A549 (cell line): ENCODE data around the gene IGF2R.

Experiments used
- EHF ChIP-seq: fragments of 250-450 bp; sonication (Bioruptor Pico); IDR thresholded peaks from 2 replicates; pipeline ENCODE4 v1.5.0; 2020; ENCODE audit warnings: mild to moderate bottlenecking
- FOSB ChIP-seq: fragments of 250-450 bp; sonication (Bioruptor Pico); IDR thresholded peaks from 2 replicates; pipeline ENCODE4 v1.5.0; 2020; ENCODE audit warnings: mild to moderate bottlenecking, moderate library complexity
- MAFK ChIP-seq: fragments of 450-650 bp; IDR thresholded peaks from 2 replicates; pipeline ENCODE4 v1.6.1; 2014; ENCODE audit not compliant: partially characterized antibody
- ZNF302 ChIP-seq: fragments of 250-450 bp; sonication (Bioruptor Pico); IDR thresholded peaks from 2 replicates; pipeline ENCODE4 v1.9.0; 2021; ENCODE audit warnings: inconsistent platforms, mild to moderate bottlenecking, moderate library complexity
- TF ChIP-seq, protein P1 (sequence below): fragments of >200 bp; sonication (Bioruptor Twin); formaldehyde crosslinking; IDR thresholded peaks from 3 replicates; pipeline ENCODE4 v1.5.1; 2016
- TF ChIP-seq, protein P2 (sequence below): fragments of 150-350 bp; IDR thresholded peaks from 2 replicates; pipeline ENCODE4 v1.6.1; 2014; ENCODE audit warnings: low read depth, mild to moderate bottlenecking, low read length

GRCh38 chr6:160042014-160042773 lies 73.3 kb downstream of the IGF2R start:
- no peak for TF ChIP-seq ZNF302 (CRISPR knock-in tag)
- TF ChIP-seq, protein P1, sequence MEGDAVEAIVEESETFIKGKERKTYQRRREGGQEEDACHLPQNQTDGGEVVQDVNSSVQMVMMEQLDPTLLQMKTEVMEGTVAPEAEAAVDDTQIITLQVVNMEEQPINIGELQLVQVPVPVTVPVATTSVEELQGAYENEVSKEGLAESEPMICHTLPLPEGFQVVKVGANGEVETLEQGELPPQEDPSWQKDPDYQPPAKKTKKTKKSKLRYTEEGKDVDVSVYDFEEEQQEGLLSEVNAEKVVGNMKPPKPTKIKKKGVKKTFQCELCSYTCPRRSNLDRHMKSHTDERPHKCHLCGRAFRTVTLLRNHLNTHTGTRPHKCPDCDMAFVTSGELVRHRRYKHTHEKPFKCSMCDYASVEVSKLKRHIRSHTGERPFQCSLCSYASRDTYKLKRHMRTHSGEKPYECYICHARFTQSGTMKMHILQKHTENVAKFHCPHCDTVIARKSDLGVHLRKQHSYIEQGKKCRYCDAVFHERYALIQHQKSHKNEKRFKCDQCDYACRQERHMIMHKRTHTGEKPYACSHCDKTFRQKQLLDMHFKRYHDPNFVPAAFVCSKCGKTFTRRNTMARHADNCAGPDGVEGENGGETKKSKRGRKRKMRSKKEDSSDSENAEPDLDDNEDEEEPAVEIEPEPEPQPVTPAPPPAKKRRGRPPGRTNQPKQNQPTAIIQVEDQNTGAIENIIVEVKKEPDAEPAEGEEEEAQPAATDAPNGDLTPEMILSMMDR: no peak
- TF ChIP-seq FOSB (CRISPR knock-in tag): no peak
- no peak for TF ChIP-seq MAFK
- no peak for TF ChIP-seq EHF
- TF ChIP-seq, protein P2, sequence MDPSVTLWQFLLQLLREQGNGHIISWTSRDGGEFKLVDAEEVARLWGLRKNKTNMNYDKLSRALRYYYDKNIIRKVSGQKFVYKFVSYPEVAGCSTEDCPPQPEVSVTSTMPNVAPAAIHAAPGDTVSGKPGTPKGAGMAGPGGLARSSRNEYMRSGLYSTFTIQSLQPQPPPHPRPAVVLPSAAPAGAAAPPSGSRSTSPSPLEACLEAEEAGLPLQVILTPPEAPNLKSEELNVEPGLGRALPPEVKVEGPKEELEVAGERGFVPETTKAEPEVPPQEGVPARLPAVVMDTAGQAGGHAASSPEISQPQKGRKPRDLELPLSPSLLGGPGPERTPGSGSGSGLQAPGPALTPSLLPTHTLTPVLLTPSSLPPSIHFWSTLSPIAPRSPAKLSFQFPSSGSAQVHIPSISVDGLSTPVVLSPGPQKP: no peak
